Activated CD4-positive, alpha-beta T cell treated with anti-CD3 and anti-CD28 coated beads, Interleukin-2, amount 10 ng/mL, durations not matched to agents 7 days and 5 days (primary cell): ENCODE results near the gene NTN1. TPM values are rescaled to one million over a fixed set of nuclear protein-coding genes. Genes with fewer than 3 reads are reported as not detected.
A peak's percentile ranks its signal among the peaks of the same experiment; 100 is the strongest.

Source experiments
- CTCF ChIA-PET: fragments of 350-600 bp; sonication (Branson Sonifier 250); formaldehyde crosslinking; loops from one replicate; lab custom pipeline; 2021; ENCODE audit warnings: antibody characterized with exemption; lab: Charles Lee
- POLR2A ChIA-PET: fragments of 350-600 bp; sonication (Branson Sonifier 250); formaldehyde crosslinking; loops from one replicate; lab custom pipeline; 2021; ENCODE audit warnings: antibody characterized with exemption; lab: Charles Lee
- DNase-seq: peaks from one replicate; pipeline ENCODE4 v3.0.0-alpha.2; 2020
- H3K27ac Mint-ChIP-seq: one replicate; pipeline ENCODE4 v1.8.0; 2021; ENCODE audit warnings: mild to moderate bottlenecking, moderate library complexity, mixed read lengths
- H3K27me3 Mint-ChIP-seq: one replicate; pipeline ENCODE4 v1.8.0; 2021; ENCODE audit warnings: mixed read lengths
- H3K36me3 Mint-ChIP-seq: one replicate; pipeline ENCODE4 v1.8.0; 2021; ENCODE audit warnings: low read depth, mixed read lengths
- H3K4me1 Mint-ChIP-seq: one replicate; pipeline ENCODE4 v1.8.0; 2021; ENCODE audit warnings: mixed read lengths
- H3K4me3 Mint-ChIP-seq: one replicate; pipeline ENCODE4 v1.8.0; 2021; ENCODE audit warnings: mild to moderate bottlenecking, moderate library complexity, mixed read lengths
- H3K9me3 Mint-ChIP-seq: one replicate; pipeline ENCODE4 v1.8.0; 2021; ENCODE audit warnings: mixed read lengths
- total RNA-seq, 2 experiments: library from RNA; stranded (reverse); gene quantifications; one replicate each; pipeline ENCODE4 v1.2.3, GENCODE V29; 2021

NTN1 gene
- total RNA-seq, 2 experiments from 2014 or later = 0.02 to 0.10 TPM

DNA sequence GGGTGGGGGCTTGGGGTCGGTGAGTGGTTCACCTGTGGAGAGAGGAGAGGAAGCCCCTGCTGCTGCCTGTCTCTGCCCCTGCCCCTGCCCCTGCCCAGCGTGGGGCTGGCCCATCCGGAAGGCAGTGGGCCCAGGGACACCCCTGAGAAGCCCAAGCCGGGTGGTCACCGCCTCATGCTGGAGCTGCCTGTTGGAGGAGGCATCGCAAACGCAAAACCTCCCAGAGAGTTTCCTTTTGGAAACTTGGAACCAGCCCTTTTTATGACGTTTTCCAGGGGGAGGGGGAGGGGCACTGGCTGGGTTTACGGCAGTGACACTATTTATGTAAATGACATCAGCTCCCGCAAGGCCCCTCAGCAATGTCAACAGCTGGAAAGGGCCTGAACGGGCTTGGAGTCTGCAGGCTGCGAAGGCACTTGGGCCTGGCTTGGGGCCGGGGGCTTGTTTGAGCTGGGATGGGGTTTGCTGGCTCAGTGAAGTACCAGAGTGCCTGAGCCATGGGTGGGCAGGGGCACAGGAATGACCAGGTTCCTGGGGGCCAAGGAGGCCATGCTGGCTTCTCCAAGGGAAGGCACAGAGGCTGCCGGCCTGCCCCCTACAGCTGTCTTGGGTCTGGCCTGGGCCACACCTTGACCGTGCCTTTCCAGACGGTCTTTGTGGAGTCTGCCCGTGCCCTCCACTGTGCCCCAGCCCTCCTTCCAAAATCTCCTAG, 219.5 kb downstream of the NTN1 start:
- Mint-ChIP-seq H3K9me3 (no peaks in the 10 kb centered on the region), H3K4me3 (peak overlapping the region; percentile 51), H3K4me1 (peaks cover 17% of the 10 kb centered on the region), H3K27ac (peak overlapping the region; percentile 73), H3K36me3 (no peaks in the 10 kb centered on the region), H3K27me3 (no peaks in the 10 kb centered on the region)
- POLR2A ChIA-PET = no interaction called here
- no peak for DNase-seq
- CTCF ChIA-PET = no interaction called here

DNA sequence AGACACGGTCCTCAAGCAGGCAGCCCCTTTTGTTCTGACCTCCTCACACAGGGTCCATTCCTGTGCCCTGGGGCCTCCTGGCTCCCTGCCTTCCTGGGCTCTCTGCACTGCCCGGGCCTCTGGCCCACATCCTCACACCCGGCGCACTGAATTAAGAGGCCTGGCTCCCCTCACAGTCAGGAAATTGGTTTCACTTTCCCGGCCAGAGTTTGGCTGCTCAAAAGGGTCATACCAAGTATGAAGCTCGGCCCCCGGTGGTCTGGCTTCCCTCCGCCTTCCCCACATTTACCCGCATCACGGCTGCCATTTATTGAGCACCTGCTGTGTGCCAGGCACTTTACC, 220.0 kb downstream of the NTN1 start:
- Mint-ChIP-seq H3K9me3 (no peaks in the 10 kb centered on the region), H3K4me1 (peaks cover 17% of the 10 kb centered on the region), H3K27me3 (no peaks in the 10 kb centered on the region), H3K27ac (peak overlapping the region; percentile 41), H3K36me3 (no peaks in the 10 kb centered on the region), H3K4me3 (peak overlapping the region; percentile 13)
- DNase-seq = no peak
- ChIA-PET POLR2A (no interaction called here), CTCF (no interaction called here)

DNA sequence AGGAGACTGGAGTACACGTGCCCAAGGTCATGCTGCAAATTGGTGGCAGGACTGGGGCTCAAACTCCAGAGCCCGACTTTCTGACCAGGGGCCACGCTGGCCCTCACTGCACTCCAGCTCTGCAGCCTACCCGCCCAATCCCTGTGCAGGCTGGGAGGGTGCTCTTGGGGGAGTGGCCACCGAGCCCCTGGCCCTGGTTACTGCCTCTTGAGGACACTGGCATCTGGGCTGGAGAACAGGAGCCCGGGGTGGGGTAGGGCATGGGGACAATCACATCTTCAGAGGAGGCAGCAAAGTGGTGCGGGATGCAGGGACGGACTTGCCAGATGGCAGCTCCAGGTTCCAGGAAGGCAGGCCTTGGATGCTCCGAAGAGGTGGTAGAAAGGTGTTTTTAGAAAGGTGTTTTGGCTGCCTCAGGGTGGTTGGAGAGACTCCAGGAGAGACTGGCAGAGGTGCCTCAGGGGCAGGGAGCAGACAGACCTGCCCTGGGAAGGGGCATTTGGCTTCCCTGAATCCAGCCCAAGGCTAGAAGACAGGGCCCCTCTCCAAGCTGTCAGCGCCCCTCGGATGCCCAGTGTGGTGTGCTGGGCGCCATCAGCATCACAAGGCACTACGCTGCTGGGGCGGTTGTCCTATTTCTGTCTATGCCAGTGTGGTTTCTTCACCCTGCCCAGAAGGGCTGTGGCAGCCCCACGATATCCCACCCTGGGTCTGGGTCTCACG, 220.6 kb downstream of the NTN1 start:
- ChIA-PET POLR2A (no interaction called here), CTCF (no interaction called here)
- Mint-ChIP-seq H3K4me1 (peaks cover 17% of the 10 kb centered on the region), H3K36me3 (no peaks in the 10 kb centered on the region), H3K9me3 (no peaks in the 10 kb centered on the region), H3K27ac (no peak overlapping the region), H3K27me3 (no peaks in the 10 kb centered on the region), H3K4me3 (peak overlapping the region; percentile 13)
- no peak for DNase-seq

DNA sequence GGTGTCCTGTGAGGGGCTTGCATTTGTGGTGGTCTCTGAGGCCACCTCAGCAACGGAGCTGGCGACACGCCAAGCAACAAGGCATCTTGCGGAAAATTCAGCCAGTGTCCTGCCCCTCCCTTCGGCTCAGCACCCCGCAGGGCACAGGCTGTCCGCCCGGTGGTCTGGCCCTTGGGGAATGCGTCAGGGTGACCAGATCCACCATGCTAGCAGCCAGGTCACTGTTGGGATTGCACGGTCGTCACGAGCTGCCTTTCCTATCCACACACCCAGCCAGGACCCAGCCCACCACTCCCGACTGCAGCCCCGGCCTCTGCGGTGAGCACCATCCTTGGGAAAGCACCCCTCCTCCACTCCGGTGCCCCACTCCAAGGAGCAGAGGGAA, 221.2 kb downstream of the NTN1 start:
- DNase-seq = no peak
- Mint-ChIP-seq H3K27me3 (no peaks in the 10 kb centered on the region), H3K36me3 (no peaks in the 10 kb centered on the region), H3K4me3 (no peak overlapping the region), H3K9me3 (no peaks in the 10 kb centered on the region), H3K27ac (no peak overlapping the region), H3K4me1 (peaks cover 17% of the 10 kb centered on the region)
- CTCF ChIA-PET = no interaction called here
- POLR2A ChIA-PET = no interaction called here

DNA sequence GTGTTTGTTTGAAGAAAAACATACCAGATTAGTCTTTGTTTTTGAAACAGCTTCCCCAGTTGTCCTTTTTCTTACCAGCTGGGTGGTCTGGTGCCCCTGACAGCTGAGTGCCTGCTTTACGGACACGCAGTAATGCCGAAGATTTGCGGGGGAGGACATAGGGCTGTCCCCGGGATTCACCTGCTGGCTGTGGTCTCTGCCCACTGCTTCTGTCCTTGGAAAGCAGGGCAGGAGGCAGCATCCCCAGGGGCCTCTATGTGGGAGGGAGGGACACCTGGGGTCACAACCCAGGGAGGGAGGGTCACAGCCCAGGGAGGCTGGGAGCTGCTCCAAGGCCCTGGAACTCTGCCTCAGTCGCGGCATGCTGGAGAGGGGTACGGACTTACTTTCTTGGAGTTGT, 221.7 kb downstream of the NTN1 start:
- Mint-ChIP-seq H3K4me3 (no peak overlapping the region), H3K4me1 (peaks cover 17% of the 10 kb centered on the region), H3K27ac (no peak overlapping the region), H3K36me3 (no peaks in the 10 kb centered on the region), H3K27me3 (no peaks in the 10 kb centered on the region), H3K9me3 (no peaks in the 10 kb centered on the region)
- ChIA-PET POLR2A (no interaction called here), CTCF (no interaction called here)
- DNase-seq = no peak

DNA sequence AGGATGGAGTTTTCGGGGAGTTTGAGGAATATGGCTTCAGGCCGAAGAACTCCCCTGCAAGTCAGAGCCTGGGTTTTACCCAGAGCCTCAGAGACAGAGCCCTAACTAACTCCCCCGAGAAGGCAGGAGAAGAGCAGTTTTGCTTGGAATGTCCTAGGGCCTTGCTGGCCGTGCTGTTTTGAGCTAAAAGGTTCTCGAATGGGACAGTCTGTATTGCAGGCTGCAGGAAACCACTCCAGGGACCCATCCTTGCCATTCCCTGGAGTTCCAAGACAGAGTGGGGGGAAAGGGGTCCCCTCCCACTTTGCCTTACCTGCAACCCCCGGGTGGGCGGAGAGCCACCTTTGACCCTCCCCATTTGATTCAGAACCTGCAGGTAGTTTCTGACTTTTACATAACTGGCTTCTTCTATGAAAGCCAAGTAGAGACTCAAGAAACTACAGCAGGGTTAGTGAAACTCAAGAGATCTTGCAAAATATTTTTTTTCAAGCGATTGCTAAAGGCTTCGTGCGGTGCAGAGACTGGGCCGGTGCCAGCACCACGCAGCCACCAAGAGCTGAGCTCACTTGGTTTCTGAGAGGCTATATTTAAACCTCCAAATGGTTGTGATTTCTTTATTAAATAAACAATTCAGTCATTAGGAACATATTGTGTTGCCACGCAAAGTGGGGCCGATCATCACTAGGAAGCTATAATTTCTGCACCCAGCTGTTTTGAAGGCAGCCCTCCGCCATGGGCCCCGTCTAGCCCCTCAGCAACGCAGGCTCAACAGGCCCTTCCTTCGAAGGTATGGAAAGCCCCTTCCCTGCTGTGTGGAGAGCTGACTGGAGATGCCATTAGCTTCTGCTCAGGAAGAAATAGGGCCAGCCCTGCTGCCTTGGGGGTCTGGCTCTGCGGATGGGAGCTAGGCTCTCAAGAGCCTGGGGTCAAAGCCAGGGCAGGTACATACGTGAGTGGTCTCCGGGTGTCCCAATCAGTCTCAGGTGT, 223.0 kb downstream of the NTN1 start:
- H3K27ac Mint-ChIP-seq = no peak overlapping the region
- H3K27me3 Mint-ChIP-seq = no peaks in the 10 kb centered on the region
- no peaks in the 10 kb centered on the region for H3K36me3 Mint-ChIP-seq
- POLR2A ChIA-PET = no interaction called here
- H3K9me3 Mint-ChIP-seq = no peaks in the 10 kb centered on the region
- no peak overlapping the region for H3K4me3 Mint-ChIP-seq
- no peak for DNase-seq
- peaks cover 10% of the 10 kb centered on the region for H3K4me1 Mint-ChIP-seq
- CTCF ChIA-PET = interaction anchor here (0.5 kb wide), 1 partner anchor 1482 kb away, joined by 3 read pairs; no protein-coding TSS in a partner anchor

DNA sequence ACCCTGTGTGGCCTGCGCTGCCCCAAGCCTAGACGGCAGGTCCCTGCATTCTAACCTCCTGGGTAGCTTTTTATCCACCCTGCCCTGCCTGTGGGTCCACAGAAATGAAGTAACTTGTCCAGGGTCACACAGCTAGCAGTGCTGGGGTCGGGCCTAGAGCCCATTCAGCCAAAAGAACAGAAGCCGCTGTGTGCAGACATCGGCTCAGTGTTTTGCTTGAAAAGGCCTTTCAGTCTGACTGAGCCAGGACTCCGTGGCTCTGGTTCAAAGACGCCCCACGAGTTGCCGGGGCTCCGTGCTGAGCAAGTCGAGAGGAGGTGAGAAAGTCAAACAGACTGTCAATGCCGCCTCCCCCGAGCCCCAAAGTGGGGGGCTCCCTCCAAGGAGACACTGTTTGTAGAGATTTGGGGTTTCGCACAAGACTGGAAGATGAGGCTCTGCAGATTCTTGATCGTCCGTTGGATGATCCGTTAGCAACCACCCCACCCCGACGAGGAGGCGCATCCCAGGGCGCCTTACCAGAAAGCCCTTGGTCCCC, 226.2 kb downstream of the NTN1 start:
- Mint-ChIP-seq H3K27me3 (no peaks in the 10 kb centered on the region), H3K9me3 (no peaks in the 10 kb centered on the region), H3K4me1 (peaks cover 12% of the 10 kb centered on the region), H3K27ac (no peak overlapping the region), H3K36me3 (no peaks in the 10 kb centered on the region), H3K4me3 (no peak overlapping the region)
- DNase-seq = no peak
- CTCF ChIA-PET = no interaction called here
- POLR2A ChIA-PET = no interaction called here

DNA sequence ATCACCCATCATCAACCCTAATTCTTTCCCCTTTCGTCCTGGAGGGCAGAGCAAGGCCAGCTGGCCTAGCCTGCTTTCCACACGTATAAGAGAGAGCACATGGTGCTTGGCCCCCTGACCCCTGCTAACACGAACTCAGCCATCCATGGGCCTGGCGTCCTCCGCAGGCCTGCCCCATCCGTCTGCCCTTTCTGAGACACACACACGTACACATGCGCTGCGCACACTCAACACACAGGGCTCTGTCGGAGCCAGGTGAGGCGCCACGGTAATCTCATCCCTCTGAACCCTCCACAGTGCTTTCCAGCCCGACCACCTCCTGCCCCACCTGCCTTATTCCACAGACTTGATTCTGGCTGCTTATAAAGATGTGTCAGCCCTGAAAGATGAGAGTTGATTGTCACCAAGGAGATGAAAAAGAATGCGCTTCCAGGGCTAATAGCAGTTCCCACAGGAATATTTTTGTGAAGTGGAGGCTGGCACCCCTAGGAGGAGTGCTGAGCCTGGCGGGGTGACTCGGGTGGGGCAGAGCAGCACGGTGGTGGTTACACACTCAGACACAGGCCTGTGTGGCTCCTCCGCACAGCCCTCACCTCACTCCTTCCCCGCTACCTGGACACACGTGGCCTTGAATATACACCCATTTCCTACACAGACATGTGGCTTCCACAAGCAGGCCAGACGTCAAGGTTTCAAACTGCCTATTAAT, 228.1 kb downstream of the NTN1 start:
- POLR2A ChIA-PET = no interaction called here
- CTCF ChIA-PET = interaction anchor here (1.0 kb wide), 1 partner anchor 10 kb away, joined by 4 read pairs; no protein-coding TSS in a partner anchor
- no peak overlapping the region for H3K4me3 Mint-ChIP-seq
- H3K27me3 Mint-ChIP-seq = no peaks in the 10 kb centered on the region
- no peaks in the 10 kb centered on the region for H3K36me3 Mint-ChIP-seq
- H3K9me3 Mint-ChIP-seq = no peaks in the 10 kb centered on the region
- peaks cover 26% of the 10 kb centered on the region for H3K4me1 Mint-ChIP-seq
- no peak for DNase-seq
- H3K27ac Mint-ChIP-seq = no peak overlapping the region

DNA sequence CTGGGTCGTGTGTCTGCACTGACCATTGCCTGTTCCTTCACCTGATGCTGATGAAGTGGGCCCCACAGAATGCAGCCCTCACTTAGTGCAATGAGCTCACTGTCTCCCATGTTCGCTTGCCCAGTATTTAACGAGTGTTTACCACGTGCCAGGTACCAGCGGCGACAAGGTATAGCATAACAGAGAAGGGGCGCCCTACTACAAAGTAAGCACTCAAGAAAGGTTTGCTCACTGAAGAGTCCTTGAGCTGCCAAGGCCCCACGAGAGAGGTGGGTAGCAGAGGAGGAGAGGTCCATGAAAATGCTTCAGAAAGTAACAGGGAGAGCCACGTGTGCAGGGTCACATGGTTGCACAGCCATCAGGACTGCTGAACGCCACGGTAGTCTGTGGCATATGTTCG, 230.0 kb downstream of the NTN1 start:
- H3K4me3 Mint-ChIP-seq = no peak overlapping the region
- DNase-seq = no peak
- CTCF ChIA-PET = no interaction called here
- H3K27ac Mint-ChIP-seq = peak overlapping the region; percentile 69
- no peaks in the 10 kb centered on the region for H3K9me3 Mint-ChIP-seq
- no peaks in the 10 kb centered on the region for H3K27me3 Mint-ChIP-seq
- H3K36me3 Mint-ChIP-seq = no peaks in the 10 kb centered on the region
- H3K4me1 Mint-ChIP-seq = peaks cover 26% of the 10 kb centered on the region
- POLR2A ChIA-PET = no interaction called here

DNA sequence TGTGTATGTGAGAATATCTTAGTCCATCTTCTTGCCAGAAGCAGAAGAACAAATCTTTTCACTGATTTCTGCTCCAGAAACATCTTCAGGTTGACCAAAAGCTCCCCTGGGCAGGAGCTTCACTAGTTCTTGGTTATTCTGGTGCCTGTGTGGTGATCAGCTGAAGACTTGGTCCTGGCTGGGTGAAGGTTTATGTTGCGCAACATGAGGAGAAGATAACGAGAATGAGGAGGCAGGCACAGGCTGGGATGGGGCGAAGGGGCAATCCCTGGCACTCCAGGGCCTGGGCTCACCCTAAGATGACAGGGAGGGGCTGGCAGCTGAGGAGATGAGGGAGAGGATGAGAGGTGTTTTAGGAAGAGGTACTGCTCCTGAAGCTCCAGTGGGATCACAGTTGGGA, 232.0 kb downstream of the NTN1 start:
- Mint-ChIP-seq H3K4me1 (peaks cover 30% of the 10 kb centered on the region), H3K36me3 (no peaks in the 10 kb centered on the region), H3K9me3 (no peaks in the 10 kb centered on the region), H3K27me3 (no peaks in the 10 kb centered on the region), H3K4me3 (no peak overlapping the region), H3K27ac (peak overlapping the region; percentile 79)
- ChIA-PET CTCF (interaction anchor here (1.0 to 1.3 kb wide), 2 partner anchors 16 to 26 kb away, joined by 3 to 5 read pairs; no protein-coding TSS in a partner anchor), POLR2A (no interaction called here)
- no peak for DNase-seq

DNA sequence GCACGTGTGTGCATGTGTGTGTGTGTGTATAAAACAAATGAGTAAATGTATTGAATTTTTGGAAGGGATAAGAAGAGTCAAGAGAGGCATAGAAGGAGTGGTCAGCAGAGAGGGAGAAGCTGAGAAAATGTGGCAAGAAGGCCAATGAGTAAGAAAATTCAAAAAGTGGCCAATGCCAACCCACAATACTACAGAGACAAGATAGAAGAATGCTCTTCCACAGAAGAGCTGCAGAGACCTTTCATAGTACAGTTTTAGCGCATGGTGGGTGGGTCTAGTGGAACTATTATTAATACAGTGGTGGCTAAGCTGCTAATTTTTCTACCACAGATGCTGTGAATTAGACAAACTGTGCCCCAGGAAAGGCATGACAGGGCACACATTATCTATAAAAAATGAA, 233.5 kb downstream of the NTN1 start:
- H3K27ac Mint-ChIP-seq = no peak overlapping the region
- DNase-seq = no peak
- no peaks in the 10 kb centered on the region for H3K27me3 Mint-ChIP-seq
- no peaks in the 10 kb centered on the region for H3K36me3 Mint-ChIP-seq
- ChIA-PET CTCF (no interaction called here), POLR2A (no interaction called here)
- H3K4me3 Mint-ChIP-seq = no peak overlapping the region
- peaks cover 38% of the 10 kb centered on the region for H3K4me1 Mint-ChIP-seq
- no peaks in the 10 kb centered on the region for H3K9me3 Mint-ChIP-seq

DNA sequence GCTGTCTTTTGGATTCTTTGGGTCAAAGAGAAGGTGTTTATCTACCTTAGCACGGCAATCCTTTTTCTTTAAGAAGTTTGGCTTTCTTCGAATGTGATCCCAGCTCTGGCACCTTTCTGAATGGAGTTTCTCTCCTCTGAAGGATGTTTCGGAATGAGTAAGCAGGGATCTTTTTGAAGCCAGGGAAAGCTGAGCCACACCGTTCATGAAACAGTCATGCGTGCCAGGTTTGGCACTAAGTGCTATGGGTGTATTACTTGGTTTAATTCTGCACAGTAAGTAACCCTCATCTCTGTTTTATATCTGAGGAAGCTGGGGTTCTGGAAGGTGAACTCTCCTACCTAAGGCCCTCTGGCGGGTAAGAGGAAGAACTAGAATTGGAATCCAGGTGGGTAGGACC, 234.5 kb downstream of the NTN1 start:
- DNase-seq = no peak
- Mint-ChIP-seq H3K27me3 (no peaks in the 10 kb centered on the region), H3K36me3 (no peaks in the 10 kb centered on the region), H3K4me3 (no peak overlapping the region), H3K9me3 (no peaks in the 10 kb centered on the region), H3K27ac (no peak overlapping the region), H3K4me1 (peaks cover 40% of the 10 kb centered on the region)
- POLR2A ChIA-PET = no interaction called here
- CTCF ChIA-PET = interaction anchor here (0.6 kb wide), 1 partner anchor 31 kb away, joined by 3 read pairs; no protein-coding TSS in a partner anchor
